Stimulated activated CD8-positive, alpha-beta memory T cell treated with anti-CD3 and anti-CD28 coated beads, Interleukin-4, amount 100 ng/mL, for 4 hours (primary cell): ENCODE data around the gene PCDHGB7.
"Not testable (repeated sequence)": the region's sequence is repeated elsewhere in the genome, so short reads cannot be mapped to it uniquely, and the experiment has no call there.

Source experiments
- DNase-seq, 2 donors: peaks; one replicate each; pipeline ENCODE4 v3.0.0-alpha.2; 2020; ENCODE audit warnings: low read depth in 2 of 2, low spot score in 1 of 2

The PCDHGB7 gene

DNA sequence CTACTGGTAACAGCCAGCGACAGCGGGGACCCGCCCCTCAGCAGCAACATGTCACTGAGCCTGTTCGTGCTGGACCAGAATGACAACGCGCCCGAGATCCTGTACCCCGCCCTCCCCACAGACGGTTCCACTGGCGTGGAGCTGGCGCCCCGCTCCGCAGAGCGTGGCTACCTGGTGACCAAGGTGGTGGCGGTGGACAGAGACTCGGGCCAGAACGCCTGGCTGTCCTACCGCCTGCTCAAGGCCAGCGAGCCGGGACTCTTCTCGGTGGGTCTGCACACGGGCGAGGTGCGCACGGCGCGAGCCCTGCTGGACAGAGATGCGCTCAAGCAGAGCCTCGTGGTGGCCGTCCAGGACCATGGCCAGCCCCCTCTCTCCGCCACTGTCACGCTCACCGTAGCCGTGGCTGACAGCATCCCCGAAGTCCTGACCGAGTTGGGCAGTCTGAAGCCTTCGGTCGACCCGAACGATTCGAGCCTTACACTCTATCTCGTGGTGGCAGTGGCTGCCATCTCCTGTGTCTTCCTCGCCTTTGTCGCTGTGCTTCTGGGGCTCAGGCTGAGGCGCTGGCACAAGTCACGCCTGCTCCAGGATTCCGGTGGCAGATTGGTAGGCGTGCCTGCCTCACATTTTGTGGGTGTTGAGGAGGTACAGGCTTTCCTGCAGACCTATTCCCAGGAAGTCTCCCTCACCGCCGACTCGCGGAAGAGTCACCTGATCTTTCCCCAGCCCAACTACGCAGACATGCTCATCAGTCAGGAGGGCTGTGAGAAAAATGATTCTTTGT is 22.9 kb upstream of the PCDHGB7 start:
- DNase-seq = not testable (repeated sequence)

DNA sequence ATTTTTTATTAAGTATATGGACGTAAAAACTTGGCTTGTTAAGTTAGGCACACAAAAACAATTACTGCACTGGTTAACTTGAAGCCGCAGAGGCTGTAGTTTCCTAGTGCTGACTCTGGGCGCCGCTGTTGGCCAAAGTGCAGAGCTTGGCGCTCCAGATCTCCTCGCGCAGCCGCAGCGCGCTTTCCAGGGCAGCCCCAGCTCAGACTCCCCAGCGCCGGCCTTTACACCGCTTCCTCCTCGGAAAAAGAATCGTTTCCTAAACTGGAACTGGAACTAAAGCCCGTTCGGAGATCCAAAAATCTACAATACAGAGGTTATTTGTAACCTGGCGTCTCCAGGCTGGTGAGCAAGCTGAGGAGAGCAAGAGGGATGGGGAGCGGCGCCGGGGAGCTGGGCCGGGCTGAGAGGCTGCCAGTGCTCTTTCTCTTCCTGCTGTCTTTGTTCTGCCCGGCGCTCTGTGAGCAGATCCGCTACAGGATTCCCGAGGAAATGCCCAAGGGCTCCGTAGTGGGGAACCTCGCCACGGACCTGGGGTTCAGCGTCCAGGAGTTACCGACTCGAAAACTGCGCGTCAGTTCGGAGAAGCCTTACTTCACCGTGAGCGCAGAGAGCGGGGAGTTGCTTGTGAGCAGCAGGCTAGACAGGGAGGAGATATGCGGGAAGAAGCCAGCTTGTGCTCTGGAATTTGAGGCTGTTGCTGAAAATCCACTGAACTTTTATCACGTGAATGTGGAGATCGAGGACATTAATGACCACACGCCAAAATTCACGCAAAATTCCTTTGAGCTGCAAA is 19.5 kb upstream of the PCDHGB7 start, which contains the start of gene PCDHGB5:
PCDHGB5 (plus strand) TSS at position 192 of the 796 bp plus-strand sequence; CDS start at position 373, 181 bp downstream.
- DNase-seq = not testable (repeated sequence)

DNA sequence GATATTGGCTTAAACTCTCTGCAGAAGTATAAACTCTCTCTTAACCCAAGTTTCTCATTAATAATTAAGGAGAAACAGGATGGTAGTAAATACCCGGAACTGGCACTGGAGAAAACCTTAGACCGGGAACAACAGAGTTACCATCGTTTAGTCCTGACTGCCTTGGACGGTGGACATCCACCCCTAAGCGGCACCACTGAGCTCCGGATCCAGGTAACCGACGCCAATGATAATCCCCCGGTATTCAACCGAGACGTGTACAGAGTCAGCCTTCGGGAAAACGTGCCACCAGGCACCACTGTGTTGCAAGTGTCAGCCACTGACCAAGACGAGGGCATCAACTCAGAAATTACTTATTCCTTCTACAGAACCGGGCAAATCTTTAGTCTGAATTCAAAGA is 18.9 kb upstream of the PCDHGB7 start:
- no peak for DNase-seq

DNA sequence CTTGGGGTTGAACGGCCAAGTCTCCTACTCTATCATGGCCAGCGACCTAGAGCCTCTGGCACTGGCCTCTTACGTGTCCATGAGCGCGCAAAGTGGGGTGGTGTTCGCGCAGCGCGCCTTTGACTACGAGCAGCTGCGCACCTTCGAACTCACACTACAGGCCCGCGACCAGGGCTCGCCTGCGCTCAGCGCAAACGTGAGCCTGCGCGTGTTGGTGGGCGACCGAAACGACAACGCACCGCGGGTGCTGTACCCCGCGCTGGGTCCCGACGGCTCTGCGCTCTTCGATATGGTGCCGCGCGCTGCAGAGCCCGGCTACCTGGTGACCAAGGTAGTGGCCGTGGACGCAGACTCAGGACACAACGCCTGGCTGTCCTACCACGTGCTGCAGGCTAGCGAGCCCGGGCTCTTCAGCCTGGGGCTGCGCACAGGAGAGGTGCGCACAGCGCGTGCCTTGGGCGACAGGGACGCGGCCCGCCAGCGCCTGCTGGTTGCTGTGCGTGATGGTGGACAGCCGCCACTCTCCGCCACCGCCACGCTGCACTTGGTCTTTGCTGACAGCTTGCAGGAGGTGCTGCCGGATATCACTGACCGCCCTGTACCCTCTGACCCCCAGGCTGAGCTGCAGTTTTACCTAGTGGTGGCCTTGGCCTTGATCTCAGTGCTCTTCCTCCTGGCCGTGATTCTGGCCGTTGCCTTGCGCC is 17.8 kb upstream of the PCDHGB7 start:
- DNase-seq = no peak

DNA sequence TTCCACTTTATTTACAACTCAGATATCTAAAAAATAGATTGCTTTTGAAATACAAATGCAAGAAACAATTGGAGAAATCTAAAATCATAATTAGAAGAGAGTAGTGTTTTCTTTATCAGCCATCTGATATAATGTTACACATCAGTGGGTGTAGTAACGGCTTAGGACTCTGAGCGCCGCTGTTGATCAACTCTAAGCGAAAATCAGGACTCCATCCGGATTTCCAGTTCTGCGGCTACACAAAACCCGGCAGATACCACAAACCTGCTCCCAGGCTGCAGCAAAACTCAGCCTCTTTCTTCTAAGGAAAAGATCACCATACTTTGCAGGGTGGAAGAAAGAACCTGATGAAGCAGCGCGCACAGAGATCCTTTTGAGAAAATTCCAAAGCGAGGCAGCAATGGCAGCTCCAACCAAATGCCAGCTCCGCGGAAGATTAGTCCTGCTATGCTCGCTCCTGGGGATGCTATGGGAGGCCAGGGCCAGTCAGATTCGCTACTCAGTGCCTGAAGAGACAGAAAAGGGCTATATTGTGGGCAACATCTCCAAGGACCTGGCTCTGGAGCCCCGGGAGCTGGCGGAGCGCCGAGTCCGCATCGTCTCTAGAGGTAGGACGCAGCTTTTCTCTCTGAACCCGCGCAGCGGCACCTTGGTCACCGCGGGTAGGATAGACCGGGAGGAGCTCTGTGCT is 14.8 kb upstream of the PCDHGB7 start, which contains the start of gene PCDHGA9:
PCDHGA9 (plus strand) TSS at position 226 of the 691 bp plus-strand sequence; CDS start at position 401, 175 bp downstream.
- no peak for DNase-seq

DNA sequence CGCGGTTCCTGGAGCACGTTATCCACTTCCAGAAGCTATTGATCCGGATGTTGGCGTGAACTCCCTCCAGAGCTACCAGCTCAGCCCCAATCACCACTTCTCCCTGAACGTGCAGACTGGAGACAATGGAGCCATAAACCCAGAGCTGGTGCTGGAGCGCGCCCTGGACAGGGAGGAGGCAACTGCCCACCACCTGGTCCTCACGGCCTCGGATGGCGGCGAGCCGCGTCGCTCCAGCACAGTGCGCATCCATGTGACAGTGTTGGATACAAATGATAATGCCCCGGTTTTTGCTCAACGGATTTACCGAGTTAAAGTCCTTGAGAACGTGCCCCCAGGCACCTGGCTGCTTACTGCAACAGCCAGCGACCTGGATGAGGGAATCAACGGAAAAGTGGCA is 14.1 kb upstream of the PCDHGB7 start:
- no peak for DNase-seq

DNA sequence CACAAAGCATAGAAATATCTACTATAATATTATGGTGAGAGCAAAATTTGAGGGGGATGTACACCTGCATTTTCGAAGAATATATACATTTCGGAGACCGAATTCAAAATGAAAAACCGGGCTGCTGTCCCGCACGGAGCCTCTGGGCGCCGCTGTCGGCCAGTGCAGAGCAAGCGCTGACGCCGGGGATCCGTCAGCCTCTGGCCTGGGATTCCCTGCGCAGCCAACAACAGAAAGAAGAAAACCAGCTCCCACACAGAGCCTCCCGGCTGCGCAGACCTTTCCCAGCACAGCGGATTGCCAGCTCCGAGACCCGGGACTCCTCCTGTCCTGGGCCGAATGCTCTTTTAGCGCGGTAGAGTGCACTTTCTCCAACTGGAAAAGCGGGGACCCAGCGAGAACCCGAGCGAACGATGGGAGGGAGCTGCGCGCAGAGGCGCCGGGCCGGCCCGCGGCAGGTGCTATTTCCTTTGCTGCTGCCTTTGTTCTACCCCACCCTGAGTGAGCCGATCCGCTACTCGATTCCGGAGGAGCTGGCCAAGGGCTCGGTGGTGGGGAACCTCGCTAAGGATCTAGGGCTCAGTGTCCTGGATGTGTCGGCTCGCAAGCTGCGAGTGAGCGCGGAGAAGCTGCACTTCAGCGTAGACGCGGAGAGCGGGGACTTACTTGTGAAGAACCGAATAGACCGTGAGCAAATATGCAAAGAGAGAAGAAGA is 9.5 kb upstream of the PCDHGB7 start, which contains the start of gene PCDHGB6:
PCDHGB6 (plus strand) TSS at position 232 of the 716 bp plus-strand sequence; CDS start at position 414, 182 bp downstream.
- not testable (repeated sequence) for DNase-seq

DNA sequence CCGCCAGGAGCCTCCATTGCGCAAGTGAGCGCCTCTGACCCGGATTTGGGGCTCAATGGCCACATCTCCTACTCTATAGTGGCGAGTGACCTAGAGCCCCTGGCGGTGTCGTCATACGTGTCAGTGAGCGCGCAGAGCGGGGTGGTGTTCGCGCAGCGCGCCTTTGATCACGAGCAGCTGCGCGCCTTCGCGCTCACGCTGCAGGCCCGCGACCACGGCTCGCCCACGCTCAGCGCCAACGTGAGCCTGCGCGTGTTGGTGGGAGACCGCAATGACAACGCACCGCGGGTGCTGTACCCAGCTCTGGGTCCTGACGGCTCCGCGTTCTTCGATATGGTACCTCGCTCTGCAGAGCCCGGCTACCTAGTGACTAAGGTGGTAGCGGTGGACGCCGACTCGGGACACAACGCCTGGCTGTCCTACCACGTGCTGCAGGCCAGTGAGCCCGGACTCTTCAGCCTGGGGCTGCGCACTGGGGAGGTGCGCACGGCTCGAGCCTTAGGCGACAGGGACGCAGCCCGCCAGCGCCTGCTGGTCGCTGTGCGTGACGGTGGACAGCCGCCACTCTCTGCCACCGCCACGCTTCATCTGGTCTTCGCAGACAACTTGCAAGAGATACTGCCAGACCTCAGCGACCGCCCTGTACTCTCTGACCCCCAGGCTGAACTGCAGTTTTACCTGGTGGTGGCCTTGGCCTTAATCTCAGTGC is 7.7 kb upstream of the PCDHGB7 start:
- DNase-seq = no peak

DNA sequence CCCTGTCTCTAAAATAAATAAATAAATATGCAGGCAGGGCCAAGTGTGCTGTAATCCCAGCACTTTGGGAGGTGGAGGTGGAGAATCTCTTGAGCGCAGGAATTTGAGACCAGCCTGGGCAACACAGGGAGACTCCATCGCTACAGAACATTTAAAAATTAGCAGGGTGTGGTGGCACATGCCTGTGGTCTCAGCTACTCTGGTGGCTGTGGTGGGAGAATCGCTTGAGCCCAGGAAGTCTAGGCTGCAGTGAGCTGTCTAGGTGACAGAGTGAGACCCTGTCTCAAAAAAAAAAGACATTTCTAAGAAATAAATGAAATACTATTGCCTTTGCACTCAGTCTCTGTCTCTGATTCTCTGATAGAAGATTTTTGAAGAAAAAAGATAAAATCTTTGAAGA is 5.9 kb upstream of the PCDHGB7 start:
- DNase-seq = no peak

DNA sequence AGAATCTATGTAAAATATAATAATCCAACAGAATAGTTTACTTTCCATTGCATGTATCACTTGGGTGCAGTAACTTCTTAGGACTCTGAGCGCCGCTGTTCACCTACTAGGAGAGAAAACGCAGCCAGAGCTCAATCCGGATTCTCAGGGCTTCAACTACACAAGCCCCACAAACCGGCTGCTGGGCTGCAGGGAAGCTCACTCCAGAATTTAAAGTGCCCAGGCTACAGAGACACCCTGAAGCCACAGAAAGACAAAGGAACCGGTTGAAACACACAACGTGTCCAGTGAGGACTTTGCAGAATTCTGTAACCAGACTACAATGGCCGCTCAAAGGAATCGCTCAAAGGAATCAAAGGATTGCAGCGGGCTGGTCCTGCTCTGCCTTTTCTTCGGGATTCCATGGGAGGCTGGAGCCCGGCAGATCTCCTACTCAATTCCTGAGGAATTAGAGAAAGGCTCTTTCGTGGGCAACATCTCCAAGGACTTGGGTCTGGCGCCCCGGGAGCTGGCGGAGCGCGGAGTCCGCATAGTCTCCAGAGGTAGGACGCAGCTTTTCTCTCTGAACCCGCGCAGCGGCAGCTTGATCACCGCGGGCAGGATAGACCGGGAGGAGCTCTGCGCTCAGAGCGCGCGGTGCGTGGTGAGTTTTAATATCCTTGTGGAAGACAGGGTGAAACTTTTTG is 4.5 kb upstream of the PCDHGB7 start, which contains the start of gene PCDHGA10:
PCDHGA10 (plus strand) TSS at position 134 of the 686 bp plus-strand sequence; CDS start at position 323, 189 bp downstream.
- DNase-seq = no peak

DNA sequence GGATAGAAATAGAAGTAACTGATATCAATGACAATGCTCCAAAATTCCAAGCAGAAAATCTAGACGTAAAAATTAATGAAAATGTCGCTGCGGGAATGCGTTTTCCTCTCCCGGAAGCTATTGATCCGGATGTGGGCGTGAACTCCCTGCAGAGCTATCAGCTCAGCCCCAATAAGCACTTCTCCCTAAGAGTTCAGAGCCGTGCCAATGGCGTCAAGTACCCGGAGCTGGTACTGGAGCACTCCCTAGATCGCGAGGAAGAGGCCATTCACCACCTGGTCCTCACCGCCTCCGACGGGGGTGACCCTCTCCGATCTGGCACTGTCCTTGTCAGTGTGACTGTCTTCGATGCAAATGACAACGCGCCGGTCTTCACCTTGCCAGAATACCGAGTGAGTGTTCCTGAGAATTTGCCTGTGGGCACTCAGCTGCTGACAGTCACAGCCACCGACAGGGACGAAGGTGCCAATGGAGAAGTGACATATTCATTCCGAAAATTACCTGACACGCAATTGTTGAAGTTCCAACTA is 3.9 kb upstream of the PCDHGB7 start:
- DNase-seq = no peak

DNA sequence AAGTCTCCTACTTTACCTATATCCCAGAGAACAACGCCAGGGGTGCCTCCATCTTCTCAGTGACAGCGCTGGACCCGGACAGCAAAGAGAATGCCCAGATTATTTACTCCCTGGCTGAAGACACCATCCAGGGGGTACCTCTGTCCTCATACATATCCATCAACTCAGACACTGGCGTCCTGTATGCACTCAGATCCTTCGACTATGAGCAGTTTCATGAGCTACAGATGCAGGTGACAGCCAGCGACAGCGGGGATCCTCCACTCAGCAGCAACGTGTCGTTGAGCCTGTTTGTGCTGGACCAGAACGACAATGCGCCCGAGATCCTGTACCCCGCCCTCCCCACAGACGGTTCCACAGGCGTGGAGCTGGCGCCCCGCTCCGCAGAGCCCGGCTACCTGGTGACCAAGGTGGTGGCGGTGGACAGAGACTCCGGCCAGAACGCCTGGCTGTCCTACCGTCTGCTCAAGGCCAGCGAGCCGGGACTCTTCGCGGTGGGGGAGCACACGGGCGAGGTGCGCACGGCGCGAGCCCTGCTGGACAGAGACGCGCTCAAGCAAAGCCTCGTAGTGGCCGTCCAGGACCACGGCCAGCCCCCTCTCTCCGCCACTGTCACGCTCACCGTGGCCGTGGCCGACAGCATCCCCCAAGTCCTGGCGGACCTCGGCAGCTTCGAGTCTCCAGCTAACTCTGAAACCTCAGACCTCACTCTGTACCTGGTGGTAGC is 2.8 kb upstream of the PCDHGB7 start:
- DNase-seq = not testable (repeated sequence)

DNA sequence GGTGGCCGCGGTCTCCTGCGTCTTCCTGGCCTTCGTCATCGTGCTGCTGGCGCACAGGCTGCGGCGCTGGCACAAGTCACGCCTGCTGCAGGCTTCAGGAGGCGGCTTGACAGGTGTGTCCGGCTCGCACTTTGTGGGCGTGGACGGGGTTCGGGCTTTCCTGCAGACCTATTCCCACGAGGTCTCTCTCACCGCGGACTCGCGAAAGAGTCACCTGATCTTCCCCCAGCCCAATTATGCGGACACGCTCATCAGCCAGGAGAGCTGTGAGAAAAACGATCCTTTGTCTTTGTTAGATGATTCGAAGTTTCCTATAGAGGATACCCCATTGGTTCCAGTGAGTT is 2.2 kb upstream of the PCDHGB7 start:
- not testable (repeated sequence) for DNase-seq

DNA sequence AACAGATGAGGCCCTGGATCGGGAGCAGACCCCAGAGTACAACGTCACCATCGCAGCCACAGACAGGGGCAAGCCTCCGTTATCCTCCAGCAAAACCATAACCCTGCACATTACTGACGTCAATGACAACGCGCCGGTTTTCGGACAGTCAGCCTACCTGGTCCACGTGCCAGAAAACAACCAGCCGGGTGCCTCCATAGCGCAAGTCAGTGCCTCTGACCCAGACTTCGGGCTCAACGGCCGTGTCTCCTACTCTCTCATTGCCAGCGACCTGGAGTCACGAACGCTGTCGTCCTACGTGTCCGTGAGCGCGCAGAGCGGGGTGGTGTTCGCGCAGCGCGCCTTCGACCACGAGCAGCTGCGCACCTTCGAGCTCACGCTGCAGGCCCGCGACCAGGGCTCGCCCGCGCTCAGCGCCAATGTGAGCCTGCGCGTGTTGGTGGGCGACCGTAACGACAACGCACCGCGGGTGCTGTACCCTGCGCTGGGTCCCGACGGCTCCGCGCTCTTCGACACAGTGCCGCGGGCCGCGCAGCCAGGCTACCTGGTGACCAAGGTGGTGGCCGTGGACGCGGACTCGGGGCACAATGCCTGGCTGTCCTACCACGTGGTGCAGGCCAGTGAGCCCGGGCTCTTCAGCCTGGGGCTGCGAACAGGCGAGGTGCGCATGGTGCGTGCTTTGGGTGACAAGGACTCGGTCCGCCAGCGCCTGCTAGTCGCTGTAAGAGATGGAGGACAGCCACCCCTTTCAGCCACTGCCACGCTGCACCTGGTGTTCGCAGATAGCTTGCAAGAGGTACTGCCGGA is 1.8 kb downstream of the PCDHGB7 start:
- no peak for DNase-seq

DNA sequence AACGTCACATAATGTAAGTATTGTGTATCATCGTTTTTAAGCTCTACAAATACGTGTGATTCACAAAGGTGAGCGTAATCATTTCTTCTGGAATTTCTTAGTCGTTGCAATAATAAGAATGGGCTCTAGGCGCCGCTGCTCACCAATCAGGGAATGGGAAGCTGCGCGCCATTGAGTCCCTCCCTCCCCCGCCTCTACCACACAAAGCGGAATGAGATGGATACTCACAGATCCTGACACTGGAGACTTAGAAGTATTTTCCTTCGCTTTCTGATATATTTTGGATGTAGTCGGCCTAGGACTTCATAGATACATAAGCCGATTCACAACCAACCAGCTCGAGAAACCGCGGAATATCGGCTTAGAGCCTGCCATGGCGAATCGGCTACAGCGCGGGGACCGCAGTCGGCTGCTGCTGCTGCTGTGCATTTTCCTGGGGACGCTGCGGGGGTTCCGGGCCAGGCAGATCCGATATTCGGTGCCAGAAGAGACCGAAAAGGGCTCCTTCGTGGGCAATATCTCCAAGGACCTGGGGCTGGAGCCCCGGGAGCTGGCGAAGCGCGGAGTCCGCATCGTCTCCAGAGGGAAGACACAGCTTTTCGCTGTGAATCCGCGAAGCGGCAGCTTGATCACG is 3.5 kb downstream of the PCDHGB7 start, which contains the start of gene PCDHGA11:
PCDHGA11 (plus strand) TSS at position 197 of the 634 bp plus-strand sequence; CDS start at position 374, 177 bp downstream.
- no peak for DNase-seq

DNA sequence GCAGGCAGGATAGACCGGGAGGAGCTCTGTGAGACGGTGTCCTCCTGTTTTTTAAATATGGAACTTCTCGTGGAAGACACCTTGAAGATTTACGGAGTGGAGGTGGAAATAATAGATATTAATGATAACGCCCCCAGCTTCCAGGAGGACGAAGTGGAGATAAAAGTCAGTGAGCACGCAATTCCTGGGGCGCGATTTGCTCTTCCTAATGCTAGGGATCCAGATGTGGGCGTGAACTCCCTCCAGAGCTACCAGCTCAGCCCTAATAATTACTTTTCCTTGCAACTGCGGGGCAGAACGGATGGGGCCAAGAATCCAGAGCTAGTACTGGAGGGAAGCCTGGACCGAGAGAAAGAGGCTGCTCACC is 4.0 kb downstream of the PCDHGB7 start:
- no peak for DNase-seq
